ENCODE data around the gene GDE1.

- TF ChIP-seq CTCF (IDR thresholded peaks at IDR 0.05; ENCODE audit: low read depth, low read length, missing input control) (no peak), GABPA (IDR thresholded peaks at IDR 0.05 in 1 of 2, conservative IDR thresholded peaks at IDR 0.05 in 1 of 2) (no peak), REST (IDR thresholded peaks at IDR 0.05) (no peak), ATF3 (IDR thresholded peaks at IDR 0.05) (no peak), ZBTB33 (IDR thresholded peaks at IDR 0.05) (no peak), JUND (IDR thresholded peaks at IDR 0.05) (no peak), RAD21 (IDR thresholded peaks at IDR 0.05) (no peak), YY1 (IDR thresholded peaks at IDR 0.05) (no peak), TAF1 (conservative IDR thresholded peaks at IDR 0.05) (no peak), NR2F2 (IDR thresholded peaks at IDR 0.05) (no peak), EGR1 (IDR thresholded peaks at IDR 0.05; ENCODE audit: low read depth in 2 of 2) (no peak), RXRA (IDR thresholded peaks at IDR 0.05) (no peak), MAX (IDR thresholded peaks at IDR 0.05) (no peak)
These were observed 22.9 kb downstream of the GDE1 start for GRCh38 chr16:19499006-19499405.
